ENCODE data around the gene ESPL1.
A peak's percentile ranks its signal among the peaks of the same experiment; 100 is the strongest.

ESPL1 gene

GRCh38 chr12:53267999-53268629 lies at the start of gene ESPL1:
TSS of gene ESPL1 (plus strand) at chr12:53268299. CDS start at chr12:53268767, 468 bp downstream.
- DNase-seq (ENCODE audit: low read depth), result peak; percentile 65

DNA sequence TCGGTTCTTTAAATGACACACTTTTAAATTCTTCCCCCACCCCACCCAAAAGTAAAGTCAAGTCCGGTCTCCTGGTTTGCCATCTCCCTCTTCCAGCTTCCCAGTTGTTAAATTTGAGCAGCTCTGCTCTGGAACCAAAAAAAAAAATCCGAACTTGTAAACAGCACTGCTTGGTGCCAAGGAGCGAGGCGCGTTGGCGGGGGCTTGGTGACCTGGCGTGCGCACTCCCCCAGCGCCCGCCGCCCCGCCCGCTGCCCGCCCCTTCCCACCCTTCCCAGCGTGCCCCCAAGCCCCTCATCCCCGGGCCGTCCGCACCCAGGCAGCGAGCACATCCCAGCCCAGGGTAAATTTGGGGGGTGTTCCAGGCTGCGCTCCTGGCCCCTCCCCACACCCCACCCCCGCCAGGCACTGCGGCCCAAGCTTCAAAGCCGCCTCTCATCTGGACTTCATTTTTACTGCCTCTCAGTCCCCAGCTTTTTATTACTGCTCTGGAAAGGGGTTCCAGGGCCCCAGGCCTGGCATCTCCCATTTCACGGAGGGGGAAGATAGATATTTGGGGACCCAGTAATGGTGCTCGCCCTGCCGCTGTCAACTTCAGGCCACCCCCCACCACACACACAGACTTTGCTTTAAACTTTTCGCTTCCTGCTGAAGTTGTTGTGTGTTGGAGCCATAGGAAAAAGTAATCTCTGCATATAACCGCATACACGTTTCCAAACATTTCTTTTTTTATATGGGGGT lies 49.4 kb upstream of the ESPL1 start:
- no peak for DNase-seq (ENCODE audit: low read depth)

DNA sequence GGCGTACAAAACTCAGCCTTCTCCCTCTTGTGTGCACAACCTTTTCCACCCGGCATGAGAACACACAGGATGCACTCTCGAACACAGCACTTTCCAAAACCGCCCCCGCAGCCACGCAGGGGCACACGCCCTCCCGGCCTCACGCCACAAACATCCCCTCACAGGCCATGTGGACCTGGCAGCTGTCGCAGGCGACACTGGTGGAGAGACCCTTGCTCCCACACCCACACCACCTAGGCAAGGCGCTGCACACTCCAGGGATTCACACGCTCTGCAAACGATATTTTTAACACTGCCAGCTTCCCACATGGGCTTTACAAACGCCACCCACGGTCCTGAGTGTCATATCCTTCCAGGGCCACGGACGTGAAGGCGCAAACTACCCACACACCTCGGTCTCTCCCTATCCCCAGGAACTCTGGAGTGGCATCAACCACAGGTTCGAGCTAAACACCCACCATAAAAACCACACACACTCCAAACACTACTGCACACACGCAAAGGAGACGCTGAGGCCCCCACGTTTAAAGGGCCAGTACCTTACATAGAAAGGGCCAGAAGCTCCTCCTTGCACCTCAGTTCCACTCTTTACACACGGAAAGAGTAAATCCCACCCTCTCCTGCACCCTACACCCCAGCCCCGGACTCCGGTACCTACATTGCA lies 48.7 kb upstream of the ESPL1 start:
- DNase-seq (ENCODE audit: low read depth), result peak; percentile 51

GRCh38 chr12:53219956-53220693 lies 48.0 kb upstream of the ESPL1 start:
- peak; percentile 85 for DNase-seq (ENCODE audit: low read depth)

DNA sequence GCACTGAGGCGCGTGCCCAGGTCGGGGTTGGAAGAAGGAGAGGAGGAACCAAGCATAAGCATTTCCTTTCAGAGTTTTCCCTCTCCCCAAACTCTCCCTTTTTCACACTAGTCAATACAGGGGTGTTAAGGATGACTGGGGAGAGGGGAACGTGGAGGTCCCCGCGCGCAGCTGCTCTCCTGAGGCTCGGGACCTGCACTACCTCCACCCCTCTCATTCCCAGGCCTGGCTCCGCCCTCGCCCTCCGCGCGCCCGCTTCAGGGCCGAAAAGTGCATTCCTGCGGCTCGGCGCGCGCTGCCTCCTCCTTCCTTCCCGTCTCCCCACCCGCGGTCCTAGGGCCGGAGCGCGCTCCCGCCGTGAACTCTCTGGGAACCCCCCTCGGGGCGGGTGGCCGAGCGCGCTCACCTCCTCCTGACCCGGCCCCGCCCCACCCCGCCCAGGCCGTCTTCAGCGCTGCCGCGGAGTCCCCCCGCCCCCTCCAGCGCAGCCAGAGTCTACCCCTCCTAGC lies 47.4 kb upstream of the ESPL1 start:
- DNase-seq (ENCODE audit: low read depth), result peak; percentile 93

GRCh38 chr12:53221203-53222080 lies 46.7 kb upstream of the ESPL1 start:
- peak; percentile 51 for DNase-seq (ENCODE audit: low read depth)

DNA sequence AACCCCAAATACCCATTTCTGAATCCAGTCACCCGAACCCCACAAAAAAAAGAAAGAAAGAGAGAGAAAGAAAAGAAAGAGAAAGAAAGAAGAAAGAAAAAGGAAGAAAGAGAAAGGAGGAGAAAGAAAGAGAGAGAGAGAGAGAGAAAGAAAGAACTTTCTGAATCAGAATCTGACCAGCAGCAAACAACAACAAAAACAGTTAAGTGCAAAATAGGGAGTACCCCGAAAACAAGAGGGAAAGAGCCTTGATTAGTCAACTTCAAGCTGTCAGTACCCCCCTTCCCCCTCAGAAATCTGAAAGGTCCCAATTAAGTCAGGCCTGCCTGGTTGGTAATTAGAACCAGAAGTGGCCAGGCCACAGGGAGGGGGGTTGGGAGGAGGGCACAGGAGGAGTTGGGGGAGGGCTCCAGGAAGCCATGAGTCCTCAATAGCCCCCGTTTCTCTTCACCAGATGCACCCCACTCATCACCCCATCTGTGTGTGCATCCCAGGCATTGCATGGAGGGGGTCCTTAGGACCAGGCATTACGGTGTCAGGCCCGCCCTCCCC lies 45.9 kb upstream of the ESPL1 start:
- no peak for DNase-seq (ENCODE audit: low read depth)

DNA sequence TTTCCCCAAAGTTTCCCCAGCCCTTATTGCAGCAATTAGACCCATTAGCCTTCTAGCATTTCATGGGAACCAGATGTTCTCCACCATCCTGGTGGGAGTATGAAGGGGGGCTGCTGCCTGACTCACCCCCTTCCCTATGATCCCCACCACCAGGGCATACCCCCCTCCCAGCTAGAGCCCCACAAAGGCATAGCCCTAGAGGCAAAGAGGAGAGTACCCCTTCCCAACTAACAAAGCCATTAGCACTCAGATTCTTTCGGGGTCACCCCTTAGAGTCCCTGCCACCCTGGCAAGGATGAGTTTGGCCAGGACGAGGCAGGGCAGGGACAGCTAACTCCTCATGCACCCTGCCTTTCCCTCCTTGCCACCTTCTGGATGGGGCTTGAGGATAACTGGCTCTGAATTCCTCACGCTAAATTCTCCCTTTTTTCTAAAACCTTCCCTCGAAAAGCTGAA lies 45.3 kb upstream of the ESPL1 start:
- no peak for DNase-seq (ENCODE audit: low read depth)

- peak; percentile 65 for DNase-seq (ENCODE audit: low read depth)
These were observed 44.6 kb upstream of the ESPL1 start for GRCh38 chr12:53223389-53224060.

GRCh38 chr12:53224061-53224896 lies 43.8 kb upstream of the ESPL1 start:
- DNase-seq (ENCODE audit: low read depth), result peak; percentile 32

DNA sequence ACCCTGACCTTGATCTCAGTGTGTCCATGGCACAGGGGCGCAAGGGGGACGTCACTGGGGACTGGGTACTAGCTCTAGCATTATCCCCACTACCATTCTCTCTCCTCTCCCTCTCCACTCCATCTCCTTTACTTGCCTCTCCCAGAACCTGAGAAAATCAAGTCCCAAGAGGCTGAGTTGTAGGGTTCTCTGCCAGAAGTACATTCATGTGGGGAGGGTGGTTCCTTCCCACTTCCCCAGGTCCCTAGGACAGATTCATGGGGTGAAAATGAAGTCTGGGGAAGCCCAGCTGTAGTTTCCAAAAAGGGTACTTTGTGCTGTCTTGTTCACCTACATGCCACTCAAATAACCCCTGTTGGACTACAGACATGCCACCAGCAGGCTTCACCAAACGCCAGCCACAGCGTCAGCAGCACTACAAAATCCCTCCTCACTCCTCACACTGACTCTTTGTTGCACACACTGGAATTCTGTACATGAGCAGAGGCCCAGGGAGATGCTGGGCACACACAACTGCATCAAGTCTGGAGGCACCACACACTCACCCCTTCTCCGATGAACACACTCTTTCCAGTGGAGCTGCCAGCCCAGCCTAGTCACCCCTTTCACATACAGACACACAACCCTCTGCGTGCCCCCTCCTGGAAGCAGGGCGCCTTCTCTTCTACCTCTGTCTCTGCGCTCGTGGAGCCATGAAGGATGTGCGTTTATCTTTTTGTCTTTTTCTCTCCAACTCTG lies 43.0 kb upstream of the ESPL1 start:
- DNase-seq (ENCODE audit: low read depth), result no peak

- no peak for DNase-seq (ENCODE audit: low read depth)
These were observed 42.3 kb upstream of the ESPL1 start for GRCh38 chr12:53225635-53226424.

DNA sequence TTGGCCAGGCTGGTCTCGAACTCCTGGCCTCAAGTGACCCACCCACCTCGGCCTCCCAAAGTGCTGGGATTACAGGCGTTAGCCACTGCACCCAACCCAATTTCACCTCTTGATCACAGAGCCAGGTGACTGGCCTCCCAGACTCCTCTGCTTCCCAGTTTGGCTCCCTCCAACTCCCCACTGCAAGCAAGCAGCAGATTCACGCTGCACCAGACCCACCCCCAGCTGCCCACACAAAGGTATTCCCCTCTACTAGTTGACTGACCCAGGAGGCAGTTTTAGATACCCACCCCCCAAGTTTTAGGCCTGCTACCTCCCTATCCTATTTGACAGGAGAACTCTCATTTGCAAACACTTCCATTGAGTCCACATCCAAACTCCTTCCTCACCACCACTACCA lies 41.3 kb upstream of the ESPL1 start:
- DNase-seq (ENCODE audit: low read depth), result no peak

- DNase-seq (ENCODE audit: low read depth), result no peak
These were observed 40.8 kb upstream of the ESPL1 start for GRCh38 chr12:53227341-53227740.

GRCh38 chr12:53227836-53228235 lies 40.3 kb upstream of the ESPL1 start:
- DNase-seq (ENCODE audit: low read depth), result no peak

DNA sequence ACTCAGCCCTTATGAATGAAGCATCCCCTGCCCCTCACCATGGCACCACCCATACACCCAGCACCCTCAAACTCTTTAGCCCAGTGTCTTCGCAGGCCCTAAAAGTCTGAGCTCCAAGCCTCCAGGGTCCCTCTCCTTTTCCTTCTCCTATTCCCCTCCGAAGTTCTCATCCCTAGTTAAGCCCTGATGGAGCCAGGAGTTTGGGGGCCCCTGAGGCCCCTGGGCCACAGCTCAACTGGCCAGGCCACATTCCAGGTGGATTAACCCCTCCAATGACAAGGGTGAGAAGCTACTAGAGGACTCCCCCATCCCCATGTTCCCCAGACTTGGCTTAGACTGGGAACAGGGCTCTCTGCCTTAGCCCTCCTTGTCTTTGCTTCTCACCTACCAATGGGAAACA lies 38.6 kb upstream of the ESPL1 start:
- DNase-seq (ENCODE audit: low read depth), result no peak

GRCh38 chr12:53230108-53230845 lies 37.8 kb upstream of the ESPL1 start:
- DNase-seq (ENCODE audit: low read depth), result no peak

All from amniotic epithelial cell (primary cell).